PC-9 (cell line): ENCODE measurements around the gene MYCBPAP. TPM values are rescaled to one million over a fixed set of nuclear protein-coding genes. Genes with fewer than 3 reads are reported as not detected.

Experiments
- BruUV-seq: library from RNA; stranded (reverse); fragments of 400-500 nt; replicated peaks from 2 replicates; lab custom pipeline; 2021; lab: Mats Ljungman, UMichigan
- CTCF ChIA-PET: fragments of 300-600 bp; sonication (Branson Sonifier 250); formaldehyde crosslinking; loops from one replicate; lab custom pipeline; 2022; ENCODE audit warnings: antibody characterized with exemption; lab: Charles Lee
- POLR2A ChIA-PET: fragments of 300-600 bp; sonication (Branson Sonifier 250); formaldehyde crosslinking; loops from one replicate; lab custom pipeline; 2022; ENCODE audit warnings: antibody characterized with exemption; ENCODE audit not compliant: unreplicated experiment; lab: Charles Lee
- DNase-seq, 2 experiments: peaks; one replicate each; pipeline versions ENCODE4 v3.0.0 to v3.0.0-alpha.2; 2015 to 2022; ENCODE audit warnings: mixed read lengths in 1 of 2
- H2AFZ ChIP-seq: fragments of 200-600 bp; sonication (generic); 2 replicates; pipeline ENCODE4 v1.8.1; 2017; ENCODE audit warnings: antibody characterized with exemption
- H3F3A ChIP-seq: fragments of 200-600 bp; sonication (generic); 2 replicates; pipeline ENCODE4 v1.8.1; 2017; ENCODE audit warnings: antibody characterized with exemption, mild to moderate bottlenecking, low read depth; ENCODE audit not compliant: insufficient read depth
- H3K27ac ChIP-seq: fragments of 200-600 bp; sonication (generic); 2 replicates; pipeline ENCODE4 v1.6.1; 2016; ENCODE audit warnings: mixed run types
- H3K27me3 ChIP-seq: fragments of 200-600 bp; sonication (generic); 2 replicates; pipeline ENCODE4 v1.6.1; 2016; ENCODE audit warnings: low read depth, mixed run types; ENCODE audit not compliant: insufficient read depth
- H3K36me3 ChIP-seq: fragments of 200-600 bp; sonication (generic); 2 replicates; pipeline ENCODE4 v1.6.1; 2016; ENCODE audit warnings: low read depth, mixed run types
- H3K4me1 ChIP-seq: fragments of 200-600 bp; sonication (generic); replicated peaks from 2 replicates; pipeline ENCODE4 v1.6.1; 2016; ENCODE audit warnings: mixed run types; ENCODE audit not compliant: insufficient read depth
- H3K4me2 ChIP-seq: fragments of 200-600 bp; sonication (generic); 2 replicates; pipeline ENCODE4 v1.6.1; 2017; ENCODE audit warnings: mixed run types
- H3K4me3 ChIP-seq: fragments of 200-600 bp; sonication (generic); 2 replicates; pipeline ENCODE4 v1.6.1; 2016; ENCODE audit warnings: mixed run types
- H3K79me2 ChIP-seq: fragments of 200-600 bp; sonication (generic); 2 replicates; pipeline ENCODE4 v1.6.1; 2017; ENCODE audit warnings: low read depth, mixed run types
- H3K9me2 ChIP-seq: fragments of 200-600 bp; sonication (generic); 2 replicates; pipeline ENCODE4 v1.8.1; 2017; ENCODE audit warnings: mild to moderate bottlenecking; ENCODE audit not compliant: insufficient read depth
- H3K9me3 ChIP-seq: fragments of 200-600 bp; sonication (generic); 2 replicates; pipeline ENCODE4 v1.8.1; 2016; ENCODE audit warnings: low read depth; ENCODE audit not compliant: insufficient read depth
- H4K20me1 ChIP-seq: fragments of 200-600 bp; sonication (generic); 2 replicates; pipeline ENCODE4 v1.8.1; 2017; ENCODE audit not compliant: insufficient read depth
- EZH2 ChIP-seq: fragments of 200-600 bp; sonication (generic); IDR thresholded peaks from 2 replicates; pipeline ENCODE4 v1.8.0; 2017; ENCODE audit warnings: antibody characterized with exemption, low read depth
- intact Hi-C: fragments of 100-400 bp; cut with micrococcal nuclease; formaldehyde crosslinking; loops from one replicate; pipeline ENCODE4 v1.10.0; 2022; ENCODE audit not compliant: unreplicated experiment
- total RNA-seq: library from RNA; stranded (reverse); gene quantifications from 2 replicates; pipeline ENCODE4 v1.2.3, GENCODE V29; 2021
- TF ChIP-seq, protein P1 (sequence below): fragments of 200-600 bp; sonication (generic); conservative IDR thresholded peaks from 2 replicates; pipeline ENCODE4 v1.6.1; 2017; ENCODE audit warnings: mixed run types, antibody characterized with exemption, mild to moderate bottlenecking, moderate library complexity

MYCBPAP gene
- total RNA-seq, 1 experiment from 2014 or later: 4.9 TPM

GRCh38 chr17:50536683-50537646 lies 28.7 kb downstream of the MYCBPAP start:
- CTCF ChIA-PET: no interaction called here
- Histone ChIP-seq H2AFZ (no peak overlapping the region), H3K27ac (no peak overlapping the region), H3K4me3 (no peak overlapping the region), H3K4me1 (peaks cover 29% of the 10 kb centered on the region), H4K20me1 (no peaks in the 10 kb centered on the region; the same call in none of the 2 replicates), H3K9me3 (no peaks in the 10 kb centered on the region), H3K4me2 (no peak overlapping the region), H3K36me3 (peaks cover 4% of the 10 kb centered on the region; the same call in 1 of the 2 replicates), H3K27me3 (no peaks in the 10 kb centered on the region), H3K79me2 (peaks cover 34% of the 10 kb centered on the region), H3K9me2 (no peaks in the 10 kb centered on the region), H3F3A (peaks cover 26% of the 10 kb centered on the region)
- DNase-seq: no peak
- TF ChIP-seq, protein P1, sequence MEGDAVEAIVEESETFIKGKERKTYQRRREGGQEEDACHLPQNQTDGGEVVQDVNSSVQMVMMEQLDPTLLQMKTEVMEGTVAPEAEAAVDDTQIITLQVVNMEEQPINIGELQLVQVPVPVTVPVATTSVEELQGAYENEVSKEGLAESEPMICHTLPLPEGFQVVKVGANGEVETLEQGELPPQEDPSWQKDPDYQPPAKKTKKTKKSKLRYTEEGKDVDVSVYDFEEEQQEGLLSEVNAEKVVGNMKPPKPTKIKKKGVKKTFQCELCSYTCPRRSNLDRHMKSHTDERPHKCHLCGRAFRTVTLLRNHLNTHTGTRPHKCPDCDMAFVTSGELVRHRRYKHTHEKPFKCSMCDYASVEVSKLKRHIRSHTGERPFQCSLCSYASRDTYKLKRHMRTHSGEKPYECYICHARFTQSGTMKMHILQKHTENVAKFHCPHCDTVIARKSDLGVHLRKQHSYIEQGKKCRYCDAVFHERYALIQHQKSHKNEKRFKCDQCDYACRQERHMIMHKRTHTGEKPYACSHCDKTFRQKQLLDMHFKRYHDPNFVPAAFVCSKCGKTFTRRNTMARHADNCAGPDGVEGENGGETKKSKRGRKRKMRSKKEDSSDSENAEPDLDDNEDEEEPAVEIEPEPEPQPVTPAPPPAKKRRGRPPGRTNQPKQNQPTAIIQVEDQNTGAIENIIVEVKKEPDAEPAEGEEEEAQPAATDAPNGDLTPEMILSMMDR: no peak
- TF ChIP-seq EZH2: no peak
- intact Hi-C loops: no loop called here
- POLR2A ChIA-PET: no interaction called here
- BruUV-seq: no TSS peak

GRCh38 chr17:50537721-50538548 lies 29.7 kb downstream of the MYCBPAP start:
- Histone ChIP-seq H3K4me3 (no peak overlapping the region), H3K9me3 (no peaks in the 10 kb centered on the region), H3K9me2 (no peaks in the 10 kb centered on the region), H3K27me3 (no peaks in the 10 kb centered on the region), H3K79me2 (peaks cover 26% of the 10 kb centered on the region), H2AFZ (no peak overlapping the region), H3K27ac (no peak overlapping the region), H4K20me1 (no peaks in the 10 kb centered on the region; the same call in none of the 2 replicates), H3K4me1 (peaks cover 29% of the 10 kb centered on the region), H3K36me3 (peaks cover 4% of the 10 kb centered on the region; the same call in 1 of the 2 replicates), H3K4me2 (no peak overlapping the region), H3F3A (peaks cover 33% of the 10 kb centered on the region)
- CTCF ChIA-PET: no interaction called here
- no peak for TF ChIP-seq EZH2
- TF ChIP-seq, protein P1: no peak
- BruUV-seq: no TSS peak
- intact Hi-C loops: no loop called here
- no peak for DNase-seq
- POLR2A ChIA-PET: no interaction called here
